Stromal cell of bone marrow (primary cell): ENCODE results near the gene STAB1.
A peak's percentile ranks its signal among the peaks of the same experiment; 100 is the strongest.

Experiments
- DNase-seq: peaks from one replicate; pipeline ENCODE4 v3.0.0-alpha.2; 2012; ENCODE audit warnings: low read depth

Gene STAB1

GRCh38 chr3:52483577-52484381, 11.4 kb upstream of the STAB1 start:
- DNase-seq: no peak

GRCh38 chr3:52484680-52485461, 10.3 kb upstream of the STAB1 start:
- DNase-seq: no peak

DNA sequence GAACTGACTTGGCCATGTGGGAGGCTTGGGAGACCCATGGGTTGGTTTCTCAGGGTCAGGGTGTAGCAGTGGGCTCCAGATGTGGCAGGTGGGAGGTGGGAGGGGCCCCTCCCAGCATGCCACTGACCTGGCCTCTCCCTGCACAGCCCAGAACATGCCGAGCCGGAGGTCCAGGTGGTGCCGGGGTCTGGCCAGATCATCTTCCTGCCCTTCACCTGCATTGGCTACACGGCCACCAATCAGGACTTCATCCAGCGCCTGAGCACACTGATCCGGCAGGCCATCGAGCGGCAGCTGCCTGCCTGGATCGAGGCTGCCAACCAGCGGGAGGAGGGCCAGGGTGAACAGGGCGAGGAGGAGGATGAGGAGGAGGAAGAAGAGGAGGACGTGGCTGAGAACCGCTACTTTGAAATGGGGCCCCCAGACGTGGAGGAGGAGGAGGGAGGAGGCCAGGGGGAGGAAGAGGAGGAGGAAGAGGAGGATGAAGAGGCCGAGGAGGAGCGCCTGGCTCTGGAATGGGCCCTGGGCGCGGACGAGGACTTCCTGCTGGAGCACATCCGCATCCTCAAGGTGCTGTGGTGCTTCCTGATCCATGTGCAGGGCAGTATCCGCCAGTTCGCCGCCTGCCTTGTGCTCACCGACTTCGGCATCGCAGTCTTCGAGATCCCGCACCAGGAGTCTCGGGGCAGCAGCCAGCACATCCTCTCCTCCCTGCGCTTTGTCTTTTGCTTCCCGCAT, 7.9 kb upstream of the STAB1 start:
- DNase-seq: no peak

DNA sequence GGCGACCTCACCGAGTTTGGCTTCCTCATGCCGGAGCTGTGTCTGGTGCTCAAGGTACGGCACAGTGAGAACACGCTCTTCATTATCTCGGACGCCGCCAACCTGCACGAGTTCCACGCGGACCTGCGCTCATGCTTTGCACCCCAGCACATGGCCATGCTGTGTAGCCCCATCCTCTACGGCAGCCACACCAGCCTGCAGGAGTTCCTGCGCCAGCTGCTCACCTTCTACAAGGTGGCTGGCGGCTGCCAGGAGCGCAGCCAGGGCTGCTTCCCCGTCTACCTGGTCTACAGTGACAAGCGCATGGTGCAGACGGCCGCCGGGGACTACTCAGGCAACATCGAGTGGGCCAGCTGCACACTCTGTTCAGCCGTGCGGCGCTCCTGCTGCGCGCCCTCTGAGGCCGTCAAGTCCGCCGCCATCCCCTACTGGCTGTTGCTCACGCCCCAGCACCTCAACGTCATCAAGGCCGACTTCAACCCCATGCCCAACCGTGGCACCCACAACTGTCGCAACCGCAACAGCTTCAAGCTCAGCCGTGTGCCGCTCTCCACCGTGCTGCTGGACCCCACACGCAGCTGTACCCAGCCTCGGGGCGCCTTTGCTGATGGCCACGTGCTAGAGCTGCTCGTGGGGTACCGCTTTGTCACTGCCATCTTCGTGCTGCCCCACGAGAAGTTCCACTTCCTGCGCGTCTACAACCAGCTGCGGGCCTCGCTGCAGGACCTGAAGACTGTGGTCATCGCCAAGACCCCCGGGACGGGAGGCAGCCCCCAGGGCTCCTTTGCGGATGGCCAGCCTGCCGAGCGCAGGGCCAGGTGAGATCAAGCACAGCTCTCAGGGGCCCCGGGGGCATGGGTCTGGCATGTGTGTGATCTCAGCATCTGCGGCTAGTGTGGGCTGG, 7.1 kb upstream of the STAB1 start:
- DNase-seq: no peak

DNA sequence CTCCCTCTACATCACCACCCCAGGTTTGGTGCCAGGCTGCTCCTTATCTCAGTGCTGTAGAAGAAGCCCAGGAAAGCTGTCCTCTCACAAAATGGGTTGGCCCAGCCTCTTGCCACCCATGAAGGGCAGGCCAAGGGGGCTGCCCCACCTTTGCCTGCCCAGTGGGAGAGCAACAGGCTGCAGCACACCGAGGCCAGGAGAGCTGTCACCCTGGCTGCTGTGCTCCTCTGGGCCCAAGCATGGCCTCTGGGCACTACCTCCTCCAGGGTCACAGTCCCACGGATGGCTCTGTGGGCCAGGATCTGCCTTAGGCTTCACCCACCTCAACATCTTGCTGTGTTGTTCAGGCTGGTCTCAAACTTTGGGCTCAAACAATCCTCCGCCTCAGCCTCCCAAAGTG, 6.4 kb upstream of the STAB1 start:
- DNase-seq: no peak

DNA sequence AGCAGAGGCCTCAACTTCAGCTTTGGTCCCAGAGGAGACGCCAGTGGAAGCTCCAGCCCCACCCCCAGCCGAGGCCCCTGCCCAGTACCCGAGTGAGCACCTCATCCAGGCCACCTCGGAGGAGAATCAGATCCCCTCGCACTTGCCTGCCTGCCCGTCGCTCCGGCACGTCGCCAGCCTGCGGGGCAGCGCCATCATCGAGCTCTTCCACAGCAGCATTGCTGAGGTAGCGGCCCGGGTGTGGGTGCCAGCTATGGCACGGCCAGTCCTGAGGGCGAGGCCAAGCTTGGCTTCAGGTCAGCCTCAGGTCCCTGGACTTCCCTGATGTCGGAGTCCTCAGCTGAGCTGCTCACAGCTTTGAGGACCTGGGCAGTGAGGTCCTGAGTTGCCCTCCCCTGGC, 5.7 kb upstream of the STAB1 start:
- DNase-seq: no peak

- no peak for DNase-seq
Measured at GRCh38 chr3:52490035-52490938, 4.9 kb upstream of the STAB1 start.

DNA sequence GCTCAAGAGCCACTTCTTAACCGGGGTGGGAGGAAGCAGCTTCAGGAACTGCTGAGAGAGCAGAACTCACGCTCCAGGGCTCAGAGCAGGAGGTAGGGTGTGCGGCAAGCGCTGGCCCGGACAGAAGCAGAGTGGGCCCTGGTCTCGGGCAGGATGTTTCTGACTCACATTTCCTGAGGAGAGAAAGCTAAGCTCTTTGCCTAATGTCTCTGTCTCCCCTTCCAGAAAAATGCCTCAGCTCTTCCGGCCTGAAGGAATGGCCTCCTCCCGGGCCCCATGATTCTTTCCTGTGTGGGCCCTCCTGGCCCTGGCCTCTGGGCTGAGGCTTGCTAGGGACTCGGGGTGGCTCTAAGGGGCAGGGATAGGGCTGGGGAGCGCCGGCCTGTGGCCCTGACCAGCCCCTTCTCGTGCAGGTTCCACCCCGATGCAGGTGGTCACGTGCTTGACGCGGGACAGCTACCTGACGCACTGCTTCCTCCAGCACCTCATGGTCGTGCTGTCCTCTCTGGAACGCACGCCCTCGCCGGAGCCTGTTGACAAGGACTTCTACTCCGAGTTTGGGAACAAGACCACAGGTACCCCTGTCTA, 4.1 kb upstream of the STAB1 start:
- DNase-seq: no peak

DNA sequence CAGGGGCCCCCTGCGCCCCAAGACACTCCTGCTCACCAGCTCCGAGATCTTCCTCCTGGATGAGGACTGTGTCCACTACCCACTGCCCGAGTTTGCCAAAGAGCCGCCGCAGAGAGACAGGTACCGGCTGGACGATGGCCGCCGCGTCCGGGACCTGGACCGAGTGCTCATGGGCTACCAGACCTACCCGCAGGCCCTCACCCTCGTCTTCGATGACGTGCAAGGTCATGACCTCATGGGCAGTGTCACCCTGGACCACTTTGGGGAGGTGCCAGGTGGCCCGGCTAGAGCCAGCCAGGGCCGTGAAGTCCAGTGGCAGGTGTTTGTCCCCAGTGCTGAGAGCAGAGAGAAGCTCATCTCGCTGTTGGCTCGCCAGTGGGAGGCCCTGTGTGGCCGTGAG, 3.1 kb upstream of the STAB1 start:
- no peak for DNase-seq

- no peak for DNase-seq
Measured at GRCh38 chr3:52493232-52494017, 1.7 kb upstream of the STAB1 start.

GRCh38 chr3:52494445-52494844, 693 bp upstream of the STAB1 start:
- DNase-seq: no peak

- DNase-seq: peak; percentile 53
Measured at GRCh38 chr3:52495777-52496602, 852 bp downstream of the STAB1 start.

GRCh38 chr3:52498137-52499054, 3.3 kb downstream of the STAB1 start:
- peak; percentile 70 for DNase-seq

- DNase-seq: no peak
Measured at GRCh38 chr3:52501046-52501445, 5.9 kb downstream of the STAB1 start.

DNA sequence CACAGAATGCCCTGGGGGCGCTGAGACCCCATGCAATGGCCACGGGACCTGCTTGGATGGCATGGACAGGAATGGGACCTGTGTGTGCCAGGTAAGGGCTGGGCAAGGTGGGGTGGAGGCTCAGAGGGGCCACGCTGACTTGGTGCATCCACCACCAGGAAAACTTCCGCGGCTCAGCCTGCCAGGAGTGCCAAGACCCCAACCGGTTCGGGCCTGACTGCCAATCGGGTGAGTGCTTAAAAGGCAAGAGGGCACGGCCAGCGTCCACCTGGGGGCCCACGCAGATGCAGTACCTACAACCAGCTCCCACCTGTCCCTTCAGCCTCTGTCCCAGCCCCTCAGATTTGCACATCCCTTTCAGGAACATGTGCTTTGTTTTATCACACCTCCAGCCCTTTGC, 6.9 kb downstream of the STAB1 start:
- DNase-seq: no peak

DNA sequence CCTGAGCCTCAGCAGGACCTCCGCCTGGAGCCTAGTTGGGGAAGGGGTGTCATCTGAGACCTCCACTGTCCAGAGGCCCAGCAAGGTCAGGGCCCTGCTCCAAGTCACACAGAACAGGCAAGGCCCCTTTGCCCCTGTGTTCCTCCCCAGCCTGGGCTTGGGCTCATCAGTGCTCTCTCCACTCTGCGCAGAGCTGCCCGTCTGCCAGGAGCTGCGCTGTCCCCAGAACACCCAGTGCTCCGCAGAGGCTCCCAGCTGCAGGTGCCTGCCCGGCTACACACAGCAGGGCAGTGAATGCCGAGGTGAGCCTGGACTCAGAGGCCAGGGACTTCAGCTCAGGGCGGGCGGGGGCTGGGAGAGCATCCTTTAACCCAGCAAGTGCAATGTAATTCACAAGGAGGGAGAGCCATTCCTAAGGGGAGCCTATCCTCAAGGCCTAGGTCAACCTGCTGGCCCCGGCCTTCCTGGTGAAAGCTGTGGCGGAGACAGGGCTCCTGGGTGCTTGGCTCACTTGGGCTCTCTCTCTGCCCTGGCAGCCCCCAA, 7.7 kb downstream of the STAB1 start:
- no peak for DNase-seq

- no peak for DNase-seq
Measured at GRCh38 chr3:52503788-52504424, 8.8 kb downstream of the STAB1 start.
